Pulmonary artery endothelial cell (primary cell): ENCODE results near the gene HMGCS1. TPM values are rescaled to one million over a fixed set of nuclear protein-coding genes. Genes with fewer than 3 reads are reported as not detected.
"Not testable (repeated sequence)": the region's sequence is repeated elsewhere in the genome, so short reads cannot be mapped to it uniquely, and the experiment has no call there.

Experiments used
- DNase-seq: peaks from one replicate; pipeline ENCODE4 v3.0.0-alpha.2; 2011; ENCODE audit warnings: low read depth, low spot score
- total RNA-seq: library from RNA; depleted of rRNA; stranded (reverse); fragments of >200 nt; gene quantifications from 2 replicates; pipeline ENCODE4 v1.2.3, GENCODE V29; 2014

HMGCS1 gene
- total RNA-seq, 1 donor from 2014 or later: 64.8 TPM

GRCh38 chr5:43274435-43275114 is 38.6 kb downstream of the HMGCS1 start:
- no peak for DNase-seq

DNA sequence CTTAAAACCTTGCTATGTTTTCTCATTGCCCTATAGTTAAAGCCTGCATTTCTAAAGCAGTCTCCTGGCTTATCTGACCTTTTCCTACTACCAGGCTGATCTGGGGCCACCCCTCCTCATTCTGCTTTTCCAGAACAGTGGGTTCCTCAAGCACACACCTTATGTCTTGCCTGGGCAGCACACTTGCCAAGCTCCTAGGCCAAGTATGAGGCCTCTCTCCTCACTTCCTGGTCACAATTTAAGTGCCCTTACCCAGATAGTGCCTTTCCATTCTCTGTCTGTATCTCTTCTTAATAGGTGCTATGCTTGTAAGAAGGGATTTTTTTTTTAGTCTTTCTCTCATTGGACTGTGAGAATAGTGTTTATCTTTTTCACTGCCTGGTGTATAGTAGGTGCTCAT is 39.7 kb downstream of the HMGCS1 start:
- no peak for DNase-seq

DNA sequence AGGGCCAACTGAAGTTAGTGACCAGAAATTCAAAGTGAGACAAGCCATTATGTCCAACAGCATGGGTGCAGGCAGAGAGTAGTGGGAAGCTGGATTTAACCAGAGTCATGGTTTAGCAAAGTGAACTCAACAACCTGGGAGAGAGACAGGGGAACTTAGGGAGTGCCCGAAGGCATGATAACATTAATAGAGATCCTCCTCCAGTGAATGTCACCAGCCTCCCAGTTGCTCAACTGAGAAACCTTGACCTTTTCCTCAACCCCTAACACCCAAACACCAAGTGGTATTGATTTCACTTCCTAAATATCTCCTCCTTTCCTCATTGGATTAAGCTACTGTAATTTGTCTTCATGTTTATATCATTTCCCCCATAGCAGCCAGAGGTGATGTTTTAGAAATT is 42.6 kb downstream of the HMGCS1 start:
- DNase-seq: no peak

GRCh38 chr5:43268188-43268820 is 44.9 kb downstream of the HMGCS1 start:
- no peak for DNase-seq

GRCh38 chr5:43262269-43262668 is 50.9 kb downstream of the HMGCS1 start:
- DNase-seq: not testable (repeated sequence)

GRCh38 chr5:43258116-43258515 is 55.1 kb downstream of the HMGCS1 start:
- DNase-seq: no peak

DNA sequence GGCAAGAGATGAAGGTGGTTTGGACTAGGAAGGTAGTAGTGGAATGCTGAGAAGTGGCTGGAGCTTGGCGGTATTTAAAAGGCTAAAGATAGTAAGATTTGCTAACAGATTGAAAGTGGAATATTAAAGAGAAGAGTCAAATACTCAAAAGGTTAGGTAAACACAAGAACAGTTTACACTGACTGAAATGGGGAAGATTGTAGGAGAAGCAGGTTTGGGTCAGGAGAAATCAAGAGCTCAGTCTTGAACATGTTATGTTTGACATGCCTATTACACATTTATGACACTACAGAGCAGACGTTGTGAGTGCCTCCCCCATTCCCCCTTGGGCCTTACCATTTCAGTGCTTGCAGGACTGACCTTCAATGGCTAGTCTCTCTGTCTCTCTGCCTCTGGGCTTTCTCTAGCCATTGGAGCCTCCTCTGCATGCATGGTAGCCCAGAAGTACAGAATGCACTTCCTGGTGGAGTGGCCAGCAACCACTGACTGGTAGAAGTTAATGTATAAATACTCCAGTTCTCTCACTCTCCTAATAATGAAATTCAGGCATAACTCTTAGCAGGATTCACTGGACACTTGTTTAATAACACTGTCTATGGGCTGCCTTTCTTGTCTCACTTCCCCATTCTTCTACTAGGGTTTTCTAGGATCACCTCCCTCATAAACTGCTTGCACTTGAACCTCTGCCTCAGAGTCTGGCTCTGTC is 56.8 kb downstream of the HMGCS1 start:
- no peak for DNase-seq

- no peak for DNase-seq
Observed at GRCh38 chr5:43255704-43256103, 57.5 kb downstream of the HMGCS1 start.

- no peak for DNase-seq
Observed at GRCh38 chr5:43251754-43252153, 61.5 kb downstream of the HMGCS1 start.

DNA sequence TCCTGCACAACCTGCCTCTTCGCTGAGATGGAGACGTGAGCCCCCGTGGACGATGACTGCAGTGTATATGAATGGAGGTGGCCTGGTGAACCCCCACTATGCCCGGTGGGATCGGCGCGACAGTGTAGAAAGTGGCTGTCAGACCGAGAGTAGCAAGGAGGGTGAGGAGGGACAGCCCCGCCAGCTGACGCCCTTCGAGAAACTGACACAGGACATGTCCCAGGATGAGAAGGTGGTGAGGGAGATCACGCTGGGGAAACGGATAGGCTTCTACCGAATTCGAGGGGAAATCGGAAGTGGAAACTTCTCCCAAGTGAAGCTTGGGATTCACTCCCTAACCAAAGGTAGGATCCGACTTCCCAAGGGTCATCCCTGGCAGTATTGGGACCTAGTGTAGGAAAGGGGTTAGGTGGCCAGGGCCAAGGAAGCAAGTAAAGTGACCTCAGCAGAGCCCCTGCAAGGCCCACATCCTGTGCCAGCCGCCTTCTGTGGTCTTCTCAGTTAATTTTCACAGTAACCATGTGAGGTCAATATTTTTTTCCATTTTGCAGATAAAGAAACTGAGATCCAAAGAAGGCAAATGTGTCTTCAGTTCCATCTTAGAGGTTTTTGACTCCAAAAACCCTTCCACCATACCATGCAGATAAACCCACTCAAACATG is 67.4 kb downstream of the HMGCS1 start:
- no peak for DNase-seq

GRCh38 chr5:43244823-43245565 is 68.2 kb downstream of the HMGCS1 start:
- DNase-seq: no peak

DNA sequence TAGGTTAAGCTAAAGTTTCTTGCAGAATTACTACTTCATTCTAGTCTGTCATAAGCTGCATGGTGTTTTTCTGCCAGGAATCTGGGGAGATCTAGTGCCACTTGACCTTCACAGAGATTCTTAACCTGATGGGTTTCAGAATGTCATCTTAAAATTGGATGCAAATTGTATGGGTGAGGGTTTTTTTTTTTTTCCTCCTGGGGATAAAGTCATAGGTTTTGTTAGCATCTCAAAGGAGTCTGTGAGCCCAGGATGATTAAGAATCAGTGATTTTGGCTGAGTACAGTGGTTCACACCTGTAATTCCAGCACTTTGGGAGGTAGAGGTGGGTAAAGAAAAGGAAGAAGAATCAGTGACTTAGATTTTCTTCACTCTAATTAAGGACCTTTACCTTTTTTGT is 69.9 kb downstream of the HMGCS1 start:
- DNase-seq: no peak

GRCh38 chr5:43242196-43242595 is 71.0 kb downstream of the HMGCS1 start:
- no peak for DNase-seq

Other genes with a start within 250 kb of the HMGCS1 start
- 28.5 and 32.1 TPM in 2 replicates for gene ZNF131, start 192.5 kb downstream of the HMGCS1 start, total RNA-seq
- 0.07 TPM in 1 of 2 replicates, not detected in the other for gene NIM1K, start 121.2 kb downstream of the HMGCS1 start, total RNA-seq
- 0.85 and 1.1 TPM in 2 replicates for gene CCL28, start 99.0 kb upstream of the HMGCS1 start, total RNA-seq
- gene TMEM267, start 170.5 kb upstream of the HMGCS1 start, total RNA-seq: 8.9 and 9.8 TPM in 2 replicates
- gene C5orf34, start 201.7 kb upstream of the HMGCS1 start, total RNA-seq: 4.2 and 5.4 TPM in 2 replicates
- gene PAIP1, start 243.7 kb upstream of the HMGCS1 start, total RNA-seq: 85.5 and 97.8 TPM in 2 replicates